Caco-2 (cell line): Measurements from ENCODE around the gene GAPDH. TPM values are rescaled to one million over a fixed set of nuclear protein-coding genes. Genes with fewer than 3 reads are reported as not detected.
"Not testable (repeated sequence)": the region's sequence is repeated elsewhere in the genome, so short reads cannot be mapped to it uniquely, and the experiment has no call there.

ENCODE experiments used
- BruUV-seq: library from RNA; stranded (reverse); fragments of 400-500 nt; replicated peaks from 2 replicates; lab custom pipeline; 2021; lab: Mats Ljungman, UMichigan
- CTCF ChIA-PET: fragments of 300-600 bp; sonication (Branson Sonifier 250); formaldehyde crosslinking; loops from one replicate; lab custom pipeline; 2022; ENCODE audit warnings: antibody characterized with exemption; lab: Charles Lee
- POLR2A ChIA-PET: fragments of 300-600 bp; sonication (Branson Sonifier 250); formaldehyde crosslinking; loops from one replicate; lab custom pipeline; 2022; ENCODE audit warnings: antibody characterized with exemption; lab: Charles Lee
- DNase-seq, 2 experiments: peaks; one replicate each; pipeline versions ENCODE4 v3.0.0 to v3.0.0-alpha.2; 2020 to 2022
- H3K27me3 ChIP-seq: replicated peaks from 2 replicates; pipeline ENCODE4 v1.6.0; 2011; ENCODE audit warnings: low read length; ENCODE audit not compliant: control insufficient read depth, insufficient read depth
- H3K36me3 ChIP-seq: 2 replicates; pipeline ENCODE4 v1.5.1; 2011; ENCODE audit warnings: low read length; ENCODE audit not compliant: control insufficient read depth, insufficient read depth
- H3K4me1 ChIP-seq: fragments of 250-450 bp; sonication (Bioruptor Pico); 2 replicates; pipeline ENCODE4 v1.5.1; 2020; ENCODE audit warnings: mild to moderate bottlenecking
- H3K4me3 ChIP-seq: 2 replicates; pipeline ENCODE4 v1.5.1; 2011; ENCODE audit warnings: low read depth, mild to moderate bottlenecking, control low read depth, low read length
- H3K9me3 ChIP-seq: fragments of 250-450 bp; sonication (Bioruptor Pico); 2 replicates; pipeline ENCODE4 v1.5.1; 2020; ENCODE audit warnings: mild to moderate bottlenecking, moderate library complexity
- H3K27ac Mint-ChIP-seq: one replicate; pipeline ENCODE4 v1.8.0; 2022; ENCODE audit warnings: mixed read lengths; ENCODE audit not compliant: unreplicated experiment
- H3K27me3 Mint-ChIP-seq: one replicate; pipeline ENCODE4 v1.8.0; 2022; ENCODE audit warnings: mixed read lengths; ENCODE audit not compliant: insufficient read depth, unreplicated experiment
- H3K36me3 Mint-ChIP-seq: one replicate; pipeline ENCODE4 v1.8.0; 2022; ENCODE audit warnings: mild to moderate bottlenecking, mixed read lengths; ENCODE audit not compliant: insufficient read depth, unreplicated experiment
- H3K4me1 Mint-ChIP-seq: one replicate; pipeline ENCODE4 v1.8.0; 2022; ENCODE audit warnings: low read depth, mixed read lengths; ENCODE audit not compliant: unreplicated experiment
- H3K4me3 Mint-ChIP-seq: one replicate; pipeline ENCODE4 v1.8.0; 2022; ENCODE audit warnings: mild to moderate bottlenecking, moderate library complexity, mixed read lengths; ENCODE audit not compliant: unreplicated experiment
- H3K9me3 Mint-ChIP-seq: one replicate; pipeline ENCODE4 v1.8.0; 2022; ENCODE audit warnings: mixed read lengths; ENCODE audit not compliant: unreplicated experiment
- CTCF ChIP-seq, 2 experiments: fragments of 200-600 bp in 1 of 2; IDR thresholded peaks; 1 replicate in 1 of 2; 2 replicates in 1 of 2; pipeline versions ENCODE4 v1.5.1 to v1.8.0; 2011 to 2022; ENCODE audit warnings: antibody characterized with exemption in 1 of 2, control low read depth in 1 of 2, inconsistent platforms in 1 of 2, low read depth in 1 of 2, low read length in 1 of 2, mild to moderate bottlenecking in 1 of 2, moderate library complexity in 1 of 2; ENCODE audit not compliant: insufficient read depth in 1 of 2, severe bottlenecking in 1 of 2, unreplicated experiment in 1 of 2
- intact Hi-C: fragments of 100-400 bp; cut with micrococcal nuclease; formaldehyde crosslinking; loops from one replicate; pipeline ENCODE4 v1.10.0; 2022; ENCODE audit not compliant: unreplicated experiment
- total RNA-seq: library from RNA; stranded (reverse); gene quantifications from 2 replicates; pipeline ENCODE4 v1.2.3, GENCODE V29; 2022

Gene GAPDH
- total RNA-seq, 1 experiment from 2014 or later, result 4,975 TPM

DNA sequence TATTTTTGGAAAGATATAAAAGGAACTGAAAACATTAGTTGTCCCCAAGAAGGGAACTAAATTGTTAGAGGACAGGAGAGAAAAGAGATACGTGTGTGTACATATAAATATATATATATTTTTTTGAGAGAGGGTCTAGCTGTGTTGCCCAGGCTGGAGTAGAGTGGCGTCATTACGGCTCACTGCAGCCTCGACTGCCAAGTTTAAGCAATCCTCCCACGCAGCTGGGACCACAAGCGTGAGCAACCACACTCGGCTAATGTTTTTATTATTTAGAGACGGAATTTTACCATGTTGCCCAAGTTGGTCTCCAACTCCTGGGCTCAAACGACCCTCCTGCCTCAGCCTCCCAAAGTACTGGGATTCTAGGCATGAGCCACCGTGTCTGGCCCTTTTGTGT is 50.0 kb downstream of the GAPDH start:
- BruUV-seq, result no TSS peak
- peaks cover 99% of the 10 kb centered on the region for H3K36me3 Mint-ChIP-seq
- no peak for DNase-seq
- Histone ChIP-seq H3K4me3 (no peak overlapping the region), H3K27me3 (no peaks in the 10 kb centered on the region), H3K9me3 (no peaks in the 10 kb centered on the region), H3K36me3 (peaks cover 20% of the 10 kb centered on the region), H3K4me1 (no peaks in the 10 kb centered on the region)
- intact Hi-C loops, result no loop called here
- CTCF ChIA-PET, result interaction anchor here (0.6 kb wide), 1 partner anchor 26 kb away, joined by 11 read pairs; no protein-coding TSS in a partner anchor
- H3K27me3 Mint-ChIP-seq, result no peaks in the 10 kb centered on the region
- POLR2A ChIA-PET, result no interaction called here
- TF ChIP-seq CTCF (IDR thresholded peaks at IDR 0.05; ENCODE audit: insufficient read depth in 1 of 2, low read depth in 1 of 2, low read length in 1 of 2, severe bottlenecking in 1 of 2, unreplicated experiment in 1 of 2), result no peak
- H3K27ac Mint-ChIP-seq, result no peak overlapping the region
- H3K9me3 Mint-ChIP-seq, result no peaks in the 10 kb centered on the region
- H3K4me1 Mint-ChIP-seq, result no peaks in the 10 kb centered on the region
- H3K4me3 Mint-ChIP-seq, result no peak overlapping the region

DNA sequence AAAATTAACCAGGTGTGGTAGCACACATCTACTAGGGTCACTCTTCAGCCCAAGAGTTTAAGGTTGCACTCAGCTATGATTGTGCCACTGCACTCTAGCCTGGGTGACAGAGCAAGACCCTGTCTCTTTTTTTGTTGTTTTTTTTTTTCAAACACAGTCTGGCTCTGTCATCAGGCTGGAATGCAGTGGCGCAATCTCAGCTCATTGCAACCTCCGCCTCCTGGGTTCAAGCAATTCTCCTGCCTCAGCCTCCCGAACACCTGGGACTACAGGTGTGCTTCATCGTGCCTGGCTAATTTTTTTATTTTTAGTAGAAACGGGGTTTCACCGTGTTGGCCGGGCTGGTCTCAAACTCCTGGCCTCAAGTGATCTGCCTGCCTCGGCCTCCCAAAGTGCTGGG is 52.3 kb downstream of the GAPDH start:
- peak in 1 of 2 experiments; percentile 26 for DNase-seq
- intact Hi-C loops, H3K27me3 ChIP-seq, H3K9me3 Mint-ChIP-seq, H3K4me3 Mint-ChIP-seq, H3K4me3 ChIP-seq, H3K27ac Mint-ChIP-seq, H3K27me3 Mint-ChIP-seq, H3K4me1 Mint-ChIP-seq, POLR2A ChIA-PET, H3K4me1 ChIP-seq, H3K9me3 ChIP-seq, CTCF ChIA-PET, BruUV-seq: not testable (repeated sequence)
- H3K36me3 ChIP-seq, result peaks cover 15% of the 10 kb centered on the region
- H3K36me3 Mint-ChIP-seq, result peaks cover 97% of the 10 kb centered on the region

Other genes with a start within 250 kb of the GAPDH start
- gene PLEKHG6, start 223.8 kb upstream of the GAPDH start, total RNA-seq, result 109 and 123 TPM in 2 replicates
- gene TNFRSF1A, start 192.4 kb upstream of the GAPDH start, total RNA-seq, result 79.0 and 79.4 TPM in 2 replicates
- 52.6 and 53.5 TPM in 2 replicates for gene SCNN1A, start 159.0 kb upstream of the GAPDH start, total RNA-seq
- 194 and 197 TPM in 2 replicates for gene LTBR, start 150.4 kb upstream of the GAPDH start, total RNA-seq
- not detected in 2 replicates for gene CD27, start 89.6 kb upstream of the GAPDH start, total RNA-seq
- gene TAPBPL, start 82.5 kb upstream of the GAPDH start, total RNA-seq, result 9.1 and 9.7 TPM in 2 replicates
- gene VAMP1, start 63.8 kb upstream of the GAPDH start, total RNA-seq, result 8.4 and 9.7 TPM in 2 replicates
- 448 and 456 TPM in 2 replicates for gene MRPL51, start 41.3 kb upstream of the GAPDH start, total RNA-seq
- 204 and 218 TPM in 2 replicates for gene NCAPD2, start 40.4 kb upstream of the GAPDH start, total RNA-seq
- 0.48 and 0.53 TPM in 2 replicates for gene IFFO1, start 21.5 kb downstream of the GAPDH start, total RNA-seq
- gene NOP2, start 33.8 kb downstream of the GAPDH start, total RNA-seq, result 145 and 157 TPM in 2 replicates
- 223 and 229 TPM in 2 replicates for gene CHD4, start 72.9 kb downstream of the GAPDH start, total RNA-seq
- gene LPAR5, start 101.4 kb downstream of the GAPDH start, total RNA-seq, result 0.19 and 0.20 TPM in 2 replicates
- 0.73 and 1.3 TPM in 2 replicates for gene ACRBP, start 112.9 kb downstream of the GAPDH start, total RNA-seq
- gene ING4, start 128.6 kb downstream of the GAPDH start, total RNA-seq, result 31.6 and 32.8 TPM in 2 replicates
- gene ZNF384, start 154.9 kb downstream of the GAPDH start, total RNA-seq, result 119 and 127 TPM in 2 replicates
- gene PIANP, start 166.3 kb downstream of the GAPDH start, total RNA-seq, result 0.37 and 0.48 TPM in 2 replicates
- 56.8 and 61.9 TPM in 2 replicates for gene COPS7A, start 189.5 kb downstream of the GAPDH start, total RNA-seq
- 303 and 309 TPM in 2 replicates for gene MLF2, start 218.6 kb downstream of the GAPDH start, total RNA-seq
- 264 and 285 TPM in 2 replicates for gene PTMS, start 231.8 kb downstream of the GAPDH start, total RNA-seq
- gene LAG3, start 238.0 kb downstream of the GAPDH start, total RNA-seq, result 1.9 and 3.2 TPM in 2 replicates